PFSK-1 (cell line): Measurements from ENCODE around the gene PRKACA.
A peak's percentile ranks its signal among the peaks of the same experiment; 100 is the strongest.

Experiments used
- FOXP2 ChIP-seq: optimal IDR thresholded peaks from 2 replicates; pipeline ENCODE3; 2011; ENCODE audit warnings: borderline replicate concordance, control low read depth, inconsistent platforms; ENCODE audit not compliant: insufficient read depth; ENCODE audit errors: extremely low read length, extremely low read depth
- POLR2AphosphoS5 ChIP-seq: IDR thresholded peaks from 2 replicates; pipeline ENCODE4 v1.6.1; 2012; ENCODE audit warnings: low read depth, mild to moderate bottlenecking, control low read depth, low read length, moderate library complexity
- TF ChIP-seq, protein P1 (sequence below), 2 experiments: IDR thresholded peaks; 2 replicates each; pipeline versions ENCODE4 v1.6.1 to v1.8.0; 2011 to 2012; ENCODE audit warnings: low read depth in 2 of 2, low read length in 2 of 2, control low read depth in 1 of 2, inconsistent platforms in 1 of 2, mild to moderate bottlenecking in 1 of 2, moderate library complexity in 1 of 2; ENCODE audit not compliant: insufficient read depth in 1 of 2

- TF ChIP-seq FOXP2 (no peak), POLR2AphosphoS5 (0 out of 2 replicates have a peak, but pooled peaks have one; percentile 9)
- TF ChIP-seq, protein P1, sequence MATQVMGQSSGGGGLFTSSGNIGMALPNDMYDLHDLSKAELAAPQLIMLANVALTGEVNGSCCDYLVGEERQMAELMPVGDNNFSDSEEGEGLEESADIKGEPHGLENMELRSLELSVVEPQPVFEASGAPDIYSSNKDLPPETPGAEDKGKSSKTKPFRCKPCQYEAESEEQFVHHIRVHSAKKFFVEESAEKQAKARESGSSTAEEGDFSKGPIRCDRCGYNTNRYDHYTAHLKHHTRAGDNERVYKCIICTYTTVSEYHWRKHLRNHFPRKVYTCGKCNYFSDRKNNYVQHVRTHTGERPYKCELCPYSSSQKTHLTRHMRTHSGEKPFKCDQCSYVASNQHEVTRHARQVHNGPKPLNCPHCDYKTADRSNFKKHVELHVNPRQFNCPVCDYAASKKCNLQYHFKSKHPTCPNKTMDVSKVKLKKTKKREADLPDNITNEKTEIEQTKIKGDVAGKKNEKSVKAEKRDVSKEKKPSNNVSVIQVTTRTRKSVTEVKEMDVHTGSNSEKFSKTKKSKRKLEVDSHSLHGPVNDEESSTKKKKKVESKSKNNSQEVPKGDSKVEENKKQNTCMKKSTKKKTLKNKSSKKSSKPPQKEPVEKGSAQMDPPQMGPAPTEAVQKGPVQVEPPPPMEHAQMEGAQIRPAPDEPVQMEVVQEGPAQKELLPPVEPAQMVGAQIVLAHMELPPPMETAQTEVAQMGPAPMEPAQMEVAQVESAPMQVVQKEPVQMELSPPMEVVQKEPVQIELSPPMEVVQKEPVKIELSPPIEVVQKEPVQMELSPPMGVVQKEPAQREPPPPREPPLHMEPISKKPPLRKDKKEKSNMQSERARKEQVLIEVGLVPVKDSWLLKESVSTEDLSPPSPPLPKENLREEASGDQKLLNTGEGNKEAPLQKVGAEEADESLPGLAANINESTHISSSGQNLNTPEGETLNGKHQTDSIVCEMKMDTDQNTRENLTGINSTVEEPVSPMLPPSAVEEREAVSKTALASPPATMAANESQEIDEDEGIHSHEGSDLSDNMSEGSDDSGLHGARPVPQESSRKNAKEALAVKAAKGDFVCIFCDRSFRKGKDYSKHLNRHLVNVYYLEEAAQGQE (IDR thresholded peaks at IDR 0.05; ENCODE audit: insufficient read depth in 1 of 2, low read depth in 2 of 2, low read length in 2 of 2): no peak
These were observed 31.3 kb upstream of the PRKACA start for GRCh38 chr19:14148751-14149410.
